GM23338 (cell line): ENCODE data around the gene BNIP5.

Source experiments
- CREB1 ChIP-seq: fragments of 250-450 bp; sonication (Bioruptor Pico); IDR thresholded peaks from 2 replicates; pipeline ENCODE4 v1.5.0; 2020; ENCODE audit warnings: low read depth, mild to moderate bottlenecking, moderate library complexity
- JUNB ChIP-seq: IDR thresholded peaks from one replicate; pipeline ENCODE4 v1.6.1; 2016; ENCODE audit warnings: antibody characterized with exemption; ENCODE audit not compliant: unreplicated experiment
- TF ChIP-seq, protein P1 (sequence below), 2 experiments: fragments of 200-600 bp in 1 of 2; sonication (generic) in 1 of 2; conservative IDR thresholded peaks; 2 replicates each; pipeline versions ENCODE4 v1.5.1 to v1.6.1; 2016 to 2017; ENCODE audit warnings: antibody characterized with exemption in 2 of 2, low read depth in 2 of 2, mild to moderate bottlenecking in 2 of 2, moderate library complexity in 1 of 2
- TF ChIP-seq, protein P2 (sequence below): IDR thresholded peaks from one replicate; pipeline ENCODE4 v1.6.1; 2018; ENCODE audit warnings: antibody characterized with exemption; ENCODE audit not compliant: unreplicated experiment

DNA sequence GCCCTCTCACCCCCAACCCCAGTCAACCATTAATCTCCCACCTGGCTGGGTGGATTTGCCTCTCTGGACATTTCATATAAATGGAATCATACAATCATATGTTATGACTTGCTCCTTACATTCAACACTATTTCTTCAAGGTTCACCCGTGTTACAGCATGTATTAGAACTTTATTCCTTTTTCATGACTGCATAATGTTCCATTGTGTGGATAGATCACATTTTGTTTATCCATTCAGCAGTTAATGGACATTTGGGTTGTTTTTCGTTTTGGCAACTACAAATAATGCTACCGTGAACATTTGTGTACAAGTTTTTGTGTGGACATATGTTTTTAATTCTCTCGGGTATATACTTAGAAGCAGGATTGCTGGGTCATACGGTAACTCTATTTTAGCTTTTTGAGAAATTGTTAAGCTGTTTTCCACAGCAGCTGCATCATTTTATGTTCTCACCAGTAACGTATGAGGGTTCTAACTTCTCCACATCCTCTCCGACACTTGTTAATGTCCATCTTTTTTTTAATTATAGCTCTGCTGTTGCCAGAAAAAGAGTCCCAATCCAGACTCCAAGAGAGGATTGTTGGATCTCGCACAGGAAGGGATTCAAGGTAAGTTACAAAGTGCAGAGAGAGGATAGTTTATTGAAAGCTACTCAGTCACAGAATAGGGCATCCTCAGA lies 15.9 kb upstream of the BNIP5 start:
- TF ChIP-seq, protein P1, sequence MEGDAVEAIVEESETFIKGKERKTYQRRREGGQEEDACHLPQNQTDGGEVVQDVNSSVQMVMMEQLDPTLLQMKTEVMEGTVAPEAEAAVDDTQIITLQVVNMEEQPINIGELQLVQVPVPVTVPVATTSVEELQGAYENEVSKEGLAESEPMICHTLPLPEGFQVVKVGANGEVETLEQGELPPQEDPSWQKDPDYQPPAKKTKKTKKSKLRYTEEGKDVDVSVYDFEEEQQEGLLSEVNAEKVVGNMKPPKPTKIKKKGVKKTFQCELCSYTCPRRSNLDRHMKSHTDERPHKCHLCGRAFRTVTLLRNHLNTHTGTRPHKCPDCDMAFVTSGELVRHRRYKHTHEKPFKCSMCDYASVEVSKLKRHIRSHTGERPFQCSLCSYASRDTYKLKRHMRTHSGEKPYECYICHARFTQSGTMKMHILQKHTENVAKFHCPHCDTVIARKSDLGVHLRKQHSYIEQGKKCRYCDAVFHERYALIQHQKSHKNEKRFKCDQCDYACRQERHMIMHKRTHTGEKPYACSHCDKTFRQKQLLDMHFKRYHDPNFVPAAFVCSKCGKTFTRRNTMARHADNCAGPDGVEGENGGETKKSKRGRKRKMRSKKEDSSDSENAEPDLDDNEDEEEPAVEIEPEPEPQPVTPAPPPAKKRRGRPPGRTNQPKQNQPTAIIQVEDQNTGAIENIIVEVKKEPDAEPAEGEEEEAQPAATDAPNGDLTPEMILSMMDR (conservative IDR thresholded peaks at IDR 0.05; ENCODE audit: low read depth in 2 of 2): no peak
- TF ChIP-seq CREB1 (CRISPR knock-in tag) (no peak), JUNB (no peak)
- TF ChIP-seq, protein P2, sequence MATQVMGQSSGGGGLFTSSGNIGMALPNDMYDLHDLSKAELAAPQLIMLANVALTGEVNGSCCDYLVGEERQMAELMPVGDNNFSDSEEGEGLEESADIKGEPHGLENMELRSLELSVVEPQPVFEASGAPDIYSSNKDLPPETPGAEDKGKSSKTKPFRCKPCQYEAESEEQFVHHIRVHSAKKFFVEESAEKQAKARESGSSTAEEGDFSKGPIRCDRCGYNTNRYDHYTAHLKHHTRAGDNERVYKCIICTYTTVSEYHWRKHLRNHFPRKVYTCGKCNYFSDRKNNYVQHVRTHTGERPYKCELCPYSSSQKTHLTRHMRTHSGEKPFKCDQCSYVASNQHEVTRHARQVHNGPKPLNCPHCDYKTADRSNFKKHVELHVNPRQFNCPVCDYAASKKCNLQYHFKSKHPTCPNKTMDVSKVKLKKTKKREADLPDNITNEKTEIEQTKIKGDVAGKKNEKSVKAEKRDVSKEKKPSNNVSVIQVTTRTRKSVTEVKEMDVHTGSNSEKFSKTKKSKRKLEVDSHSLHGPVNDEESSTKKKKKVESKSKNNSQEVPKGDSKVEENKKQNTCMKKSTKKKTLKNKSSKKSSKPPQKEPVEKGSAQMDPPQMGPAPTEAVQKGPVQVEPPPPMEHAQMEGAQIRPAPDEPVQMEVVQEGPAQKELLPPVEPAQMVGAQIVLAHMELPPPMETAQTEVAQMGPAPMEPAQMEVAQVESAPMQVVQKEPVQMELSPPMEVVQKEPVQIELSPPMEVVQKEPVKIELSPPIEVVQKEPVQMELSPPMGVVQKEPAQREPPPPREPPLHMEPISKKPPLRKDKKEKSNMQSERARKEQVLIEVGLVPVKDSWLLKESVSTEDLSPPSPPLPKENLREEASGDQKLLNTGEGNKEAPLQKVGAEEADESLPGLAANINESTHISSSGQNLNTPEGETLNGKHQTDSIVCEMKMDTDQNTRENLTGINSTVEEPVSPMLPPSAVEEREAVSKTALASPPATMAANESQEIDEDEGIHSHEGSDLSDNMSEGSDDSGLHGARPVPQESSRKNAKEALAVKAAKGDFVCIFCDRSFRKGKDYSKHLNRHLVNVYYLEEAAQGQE: no peak
